ENCODE results near the gene GLP2R.

Gene GLP2R

DNA sequence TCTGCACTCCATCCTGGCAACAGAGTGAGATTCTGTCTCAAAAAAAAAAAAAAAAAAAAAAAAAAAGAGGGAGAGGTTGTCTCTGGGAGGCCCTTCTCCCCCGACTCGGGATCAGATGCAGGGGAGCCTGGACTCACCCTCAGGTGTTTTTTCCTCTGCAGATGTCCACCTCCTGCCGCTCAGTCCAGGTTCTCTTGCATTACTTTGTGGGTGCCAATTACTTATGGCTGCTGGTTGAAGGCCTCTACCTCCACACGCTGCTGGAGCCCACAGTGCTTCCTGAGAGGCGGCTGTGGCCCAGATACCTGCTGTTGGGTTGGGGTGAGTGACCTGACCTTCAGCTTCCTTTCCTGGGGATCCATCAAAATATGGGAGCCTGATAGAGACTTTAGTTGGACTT lies 34.1 kb downstream of the GLP2R start:
- DNase-seq, result no peak

DNA sequence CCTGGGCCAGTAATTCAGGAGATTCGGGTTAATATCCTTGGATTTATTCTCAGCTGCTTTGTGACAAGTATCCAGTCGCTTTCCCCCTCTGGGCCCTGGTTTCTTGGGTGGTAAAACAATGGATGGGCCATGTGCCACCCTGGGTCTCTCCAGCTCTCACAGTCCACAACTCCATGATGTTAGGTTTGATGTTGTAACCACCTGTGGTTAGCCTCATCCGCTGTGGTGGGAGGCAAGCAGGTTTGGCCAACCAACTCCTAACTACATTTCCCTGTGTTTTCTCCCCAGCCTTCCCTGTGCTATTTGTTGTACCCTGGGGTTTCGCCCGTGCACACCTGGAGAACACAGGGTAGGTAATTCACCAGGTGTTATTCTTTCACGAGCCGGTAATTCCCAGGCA lies 35.1 kb downstream of the GLP2R start:
- no peak for DNase-seq

GRCh38 chr17:9862220-9862619 lies 36.5 kb downstream of the GLP2R start:
- no peak for DNase-seq

DNA sequence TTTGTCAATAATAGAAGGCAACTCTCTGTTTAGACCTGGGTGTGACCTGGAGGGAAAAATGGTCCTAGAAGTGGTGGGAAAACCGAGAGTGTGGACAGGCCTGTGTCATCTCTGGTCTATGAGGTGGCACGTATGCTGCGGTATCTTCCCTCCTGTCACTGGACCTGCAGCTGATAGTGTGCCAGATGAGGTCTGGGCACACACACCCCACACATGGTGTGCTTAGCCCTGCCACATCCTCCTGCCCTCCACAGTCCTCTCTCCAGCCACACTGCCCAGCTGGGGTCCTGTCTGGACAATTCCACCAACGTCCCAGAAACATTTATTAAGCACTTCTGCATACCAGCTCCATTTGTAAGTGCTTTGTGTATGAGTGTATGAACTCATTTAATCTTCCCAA lies 37.2 kb downstream of the GLP2R start:
- no peak for DNase-seq

DNA sequence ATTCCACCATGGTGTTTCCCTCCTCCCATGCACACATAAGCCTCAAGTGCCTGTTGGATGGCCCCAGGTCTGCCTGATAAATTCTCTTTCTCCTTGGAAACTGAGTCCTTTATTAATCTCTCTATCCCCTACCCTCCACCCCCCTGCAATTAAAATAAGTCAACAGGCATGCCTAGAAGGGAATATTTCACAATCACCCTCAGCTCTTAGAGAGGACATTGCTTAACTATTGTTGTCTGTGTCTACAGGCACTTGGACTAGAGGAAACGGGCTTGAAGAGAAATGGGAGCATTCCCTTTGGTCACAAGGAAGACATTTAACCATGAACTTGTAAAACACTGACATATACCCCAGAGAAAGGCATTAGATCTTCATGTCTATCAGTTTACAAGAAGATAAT lies 39.9 kb downstream of the GLP2R start:
- no peak for DNase-seq

- no peak for DNase-seq
Measured at GRCh38 chr17:9868552-9868951, 42.8 kb downstream of the GLP2R start.

- no peak for DNase-seq
Measured at GRCh38 chr17:9872852-9873251, 47.1 kb downstream of the GLP2R start.

- no peak for DNase-seq
Measured at GRCh38 chr17:9874722-9875121, 49.0 kb downstream of the GLP2R start.

DNA sequence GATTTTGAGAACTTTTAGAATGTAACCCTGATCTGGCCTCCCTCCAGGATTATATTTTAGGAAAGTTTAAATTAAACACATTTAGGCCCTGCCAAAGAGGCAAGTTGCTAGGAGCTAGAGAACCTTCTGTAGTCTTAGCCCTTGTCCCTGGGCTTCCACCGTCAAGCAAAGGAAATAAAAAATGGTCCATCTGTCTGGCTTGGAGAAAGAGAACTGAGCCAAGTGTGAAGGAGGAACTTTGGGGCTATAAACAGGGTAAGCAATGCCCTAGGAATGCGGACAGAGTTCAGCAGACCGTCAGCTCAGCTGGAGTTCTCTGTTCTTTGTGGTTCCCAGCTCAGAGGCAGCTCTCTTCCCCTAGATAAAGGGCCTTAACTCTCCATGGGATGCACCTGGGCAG lies 49.7 kb downstream of the GLP2R start:
- no peak for DNase-seq

DNA sequence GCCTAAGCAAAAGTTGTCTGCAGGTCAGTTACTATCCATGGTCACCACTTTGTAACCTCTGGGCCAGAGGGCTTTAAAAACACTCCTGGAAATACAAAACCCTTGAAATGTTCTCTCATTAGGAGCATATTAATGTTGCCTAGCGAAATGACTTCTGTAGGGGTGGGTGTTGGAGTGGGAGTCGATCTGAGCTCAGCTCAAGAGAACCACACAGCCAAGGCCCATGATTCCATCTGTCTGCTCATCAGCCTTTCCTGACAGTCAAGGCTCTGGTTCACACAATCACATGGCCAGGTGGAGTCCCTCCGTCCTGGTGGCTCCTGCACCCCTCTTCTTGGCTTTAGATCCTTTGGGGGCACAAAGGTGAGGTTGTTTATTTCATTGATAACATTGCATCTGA lies 52.6 kb downstream of the GLP2R start:
- DNase-seq, result no peak

DNA sequence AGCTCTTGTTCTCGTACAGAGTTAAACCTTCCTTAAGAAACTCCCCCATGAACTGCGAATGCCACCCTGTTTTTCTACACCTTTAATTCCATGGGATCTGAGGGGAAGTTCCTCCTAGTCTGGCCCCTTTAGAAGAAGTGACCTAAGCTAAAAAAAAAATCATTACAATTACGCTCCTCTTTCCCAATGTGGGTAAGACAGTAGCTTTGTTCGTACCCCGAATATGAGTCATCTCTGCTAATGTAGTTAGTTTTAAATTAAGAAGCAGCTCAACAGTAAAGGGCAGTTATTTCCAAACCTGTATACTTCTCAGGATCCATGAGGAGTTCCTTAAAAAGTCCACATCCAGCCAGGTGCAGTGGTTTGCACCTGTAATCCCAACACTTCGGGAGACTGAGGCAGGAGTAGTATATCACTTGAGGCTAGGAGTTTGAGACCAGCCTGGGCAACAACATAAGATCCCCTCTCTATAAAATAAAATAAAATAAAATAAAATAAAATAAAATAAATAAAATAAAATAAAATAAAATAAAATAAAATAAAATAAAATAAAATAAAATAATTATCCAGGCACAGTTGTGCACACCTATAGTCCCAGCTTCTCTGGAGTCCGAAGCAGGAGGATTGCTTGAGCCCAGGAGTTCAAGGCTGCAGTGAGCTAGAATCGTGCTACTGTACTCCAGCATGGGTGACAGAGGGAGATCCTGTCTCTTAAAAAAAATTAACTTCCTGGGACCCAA lies 53.2 kb downstream of the GLP2R start:
- no peak for DNase-seq

DNA sequence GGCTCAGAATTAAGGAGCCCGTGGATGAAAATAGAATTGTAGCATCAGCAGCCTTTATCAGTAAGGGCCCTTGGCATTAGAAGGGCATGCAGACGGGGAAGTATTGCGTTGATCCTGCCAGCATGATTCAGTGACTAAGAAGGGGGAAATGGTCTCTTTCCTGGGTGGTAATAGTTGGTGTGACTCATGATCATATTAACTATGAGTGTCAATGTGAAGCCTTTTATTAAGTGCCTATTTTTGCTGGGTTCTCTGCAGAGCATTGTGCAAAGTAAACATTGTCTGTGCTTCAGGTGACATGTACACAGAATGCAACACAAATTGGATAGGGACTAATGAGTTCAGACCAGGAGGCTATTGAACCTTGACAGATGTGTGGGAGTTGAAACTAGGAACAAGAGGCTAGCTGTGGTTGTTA lies 54.9 kb downstream of the GLP2R start:
- no peak for DNase-seq

- no peak for DNase-seq
Measured at GRCh38 chr17:9883451-9883850, 57.7 kb downstream of the GLP2R start.

DNA sequence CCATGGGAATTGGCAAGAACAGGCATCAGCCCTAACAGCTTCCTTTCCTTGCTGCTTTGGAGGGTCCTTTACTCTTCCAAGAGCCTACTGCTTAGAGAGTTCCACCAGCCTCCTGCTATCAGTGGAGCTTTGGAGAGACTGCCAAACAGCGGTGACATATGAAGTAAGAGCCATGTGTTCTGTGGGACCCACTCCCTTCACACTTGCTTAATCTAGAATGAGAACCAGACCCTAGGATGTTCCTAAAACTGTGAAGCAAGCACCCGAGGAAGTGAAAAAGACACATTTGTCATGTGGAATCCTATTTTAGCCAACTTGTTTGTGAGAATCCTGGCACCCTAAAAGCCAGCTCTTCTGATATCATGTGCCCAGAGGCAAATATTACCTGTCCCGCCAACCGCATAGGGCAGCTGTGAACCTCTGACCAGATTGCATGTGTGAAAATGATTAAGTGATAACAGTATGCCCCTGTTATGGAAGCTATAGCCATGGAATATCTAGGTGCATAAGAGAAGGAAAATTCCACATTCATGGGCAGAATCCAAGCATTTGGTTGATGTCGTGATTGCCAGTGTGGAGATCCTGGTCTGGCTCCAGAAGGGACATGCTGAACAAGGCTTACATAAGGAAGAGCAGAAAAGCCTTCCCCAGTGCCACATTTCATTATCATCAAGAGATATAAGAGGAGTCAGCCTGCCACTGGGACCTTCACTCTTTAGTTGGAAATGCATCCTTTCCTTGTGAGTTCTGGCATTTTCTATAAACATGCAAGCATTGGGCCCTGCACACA lies 60.6 kb downstream of the GLP2R start:
- DNase-seq, result no peak

- DNase-seq, result no peak
Measured at GRCh38 chr17:9887508-9887907, 61.8 kb downstream of the GLP2R start.

DNA sequence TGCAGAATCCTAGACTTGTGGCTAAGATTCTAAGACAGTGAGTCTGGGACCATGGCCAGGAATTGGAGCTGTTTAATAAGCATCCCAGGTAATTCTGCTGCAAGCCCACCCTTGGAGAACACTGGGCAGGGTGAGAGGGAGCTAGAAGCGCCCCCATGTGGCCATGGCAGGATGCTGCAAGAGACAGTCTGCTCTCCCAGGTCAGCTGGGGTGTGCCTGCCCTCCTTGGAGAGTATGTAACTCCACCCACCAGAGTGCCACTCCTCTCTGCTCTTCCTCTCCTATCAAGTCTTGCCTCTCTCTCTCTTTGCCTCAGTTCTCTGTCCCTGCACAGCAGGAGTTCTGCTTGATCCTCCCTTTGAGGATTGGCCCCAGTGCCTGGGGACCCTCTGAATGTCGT lies 64.4 kb downstream of the GLP2R start:
- DNase-seq, result no peak

- DNase-seq, result no peak
Measured at GRCh38 chr17:9893411-9894012, 67.8 kb downstream of the GLP2R start.

DNA sequence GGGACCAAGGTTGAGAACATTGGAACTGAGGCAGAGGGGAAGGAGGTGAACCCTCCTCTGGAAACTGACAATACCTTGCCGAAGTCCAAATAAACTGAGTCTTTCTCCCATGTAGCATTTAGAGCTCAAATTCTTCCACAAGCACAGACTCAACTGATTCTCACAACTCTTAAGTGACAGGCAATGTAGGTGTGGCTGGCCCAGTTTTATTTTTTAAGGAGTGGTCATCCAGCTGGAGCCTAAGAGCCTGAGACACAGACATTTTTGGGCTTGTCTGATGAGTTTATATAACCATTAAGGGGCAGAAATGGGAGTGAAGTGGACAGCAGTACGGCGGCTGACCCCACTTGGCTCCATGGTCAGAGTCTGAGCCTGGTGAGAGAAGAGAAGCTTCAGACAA lies 68.5 kb downstream of the GLP2R start:
- DNase-seq, result no peak

DNA sequence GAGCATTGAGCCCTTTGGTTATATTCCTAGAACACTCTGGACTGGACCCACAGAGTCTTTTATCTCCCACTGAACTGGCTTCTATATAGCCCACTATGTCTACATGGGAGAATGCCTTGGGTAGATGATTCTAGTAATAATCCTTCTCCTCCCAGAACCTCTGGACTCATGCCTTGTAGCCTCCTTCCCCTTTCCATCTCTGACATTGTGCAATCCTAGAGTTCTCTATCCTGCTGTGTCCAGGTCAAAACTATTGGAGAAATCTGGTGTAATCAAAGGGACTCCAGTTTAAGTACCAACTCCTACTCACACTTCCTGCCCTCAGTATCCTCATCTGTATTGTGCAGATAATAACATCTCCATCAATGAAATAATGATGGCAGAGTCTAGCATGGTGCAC lies 70.2 kb downstream of the GLP2R start:
- no peak for DNase-seq

DNA sequence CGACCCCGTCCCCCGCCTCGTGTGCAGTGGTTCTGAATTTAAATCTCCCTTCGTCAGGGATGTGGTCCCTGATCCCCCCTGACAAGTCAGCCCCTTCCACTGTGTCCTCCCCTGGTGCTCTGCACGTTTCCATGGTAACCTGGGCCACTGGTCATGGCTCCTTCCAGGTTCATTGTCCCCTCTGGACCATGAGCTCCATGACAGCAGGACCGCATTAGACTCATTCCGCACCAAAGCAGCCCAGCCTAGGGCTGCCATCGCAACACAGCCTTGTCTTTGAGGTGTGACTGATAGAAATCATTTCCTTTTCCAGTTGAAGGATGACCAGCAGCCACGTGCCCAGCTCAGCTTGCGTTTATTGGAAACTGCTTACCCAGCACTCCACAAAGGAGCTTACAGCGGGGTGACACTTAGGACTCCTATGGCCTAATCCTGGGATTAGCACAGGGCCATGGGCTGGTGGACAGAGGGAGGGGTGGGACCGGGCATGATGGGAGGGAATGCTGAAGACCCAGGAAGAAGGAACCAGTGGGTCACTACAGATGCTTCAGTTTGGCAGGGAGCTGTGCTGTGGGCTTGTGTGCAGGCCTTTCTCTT lies 71.7 kb downstream of the GLP2R start:
- no peak for DNase-seq

DNA sequence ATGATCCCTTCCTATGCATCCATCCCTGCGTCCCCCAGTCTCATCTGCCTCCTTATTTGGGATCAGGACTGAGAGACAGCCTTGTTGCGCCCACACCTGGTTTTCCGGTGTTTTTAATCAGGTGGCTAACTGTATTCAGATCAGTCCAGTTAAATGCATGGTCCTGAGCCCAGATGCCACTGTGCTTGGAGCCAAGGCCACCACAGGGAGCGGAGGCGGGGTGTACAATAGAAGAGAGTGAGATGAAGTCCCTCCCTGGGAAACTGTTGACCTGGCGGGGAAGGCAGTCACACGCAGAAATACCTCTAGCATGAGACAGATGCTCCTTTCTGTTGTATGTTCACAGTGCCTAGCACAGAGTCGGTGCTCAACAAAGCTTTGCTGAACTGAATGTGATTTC lies 73.1 kb downstream of the GLP2R start:
- DNase-seq, result no peak

DNA sequence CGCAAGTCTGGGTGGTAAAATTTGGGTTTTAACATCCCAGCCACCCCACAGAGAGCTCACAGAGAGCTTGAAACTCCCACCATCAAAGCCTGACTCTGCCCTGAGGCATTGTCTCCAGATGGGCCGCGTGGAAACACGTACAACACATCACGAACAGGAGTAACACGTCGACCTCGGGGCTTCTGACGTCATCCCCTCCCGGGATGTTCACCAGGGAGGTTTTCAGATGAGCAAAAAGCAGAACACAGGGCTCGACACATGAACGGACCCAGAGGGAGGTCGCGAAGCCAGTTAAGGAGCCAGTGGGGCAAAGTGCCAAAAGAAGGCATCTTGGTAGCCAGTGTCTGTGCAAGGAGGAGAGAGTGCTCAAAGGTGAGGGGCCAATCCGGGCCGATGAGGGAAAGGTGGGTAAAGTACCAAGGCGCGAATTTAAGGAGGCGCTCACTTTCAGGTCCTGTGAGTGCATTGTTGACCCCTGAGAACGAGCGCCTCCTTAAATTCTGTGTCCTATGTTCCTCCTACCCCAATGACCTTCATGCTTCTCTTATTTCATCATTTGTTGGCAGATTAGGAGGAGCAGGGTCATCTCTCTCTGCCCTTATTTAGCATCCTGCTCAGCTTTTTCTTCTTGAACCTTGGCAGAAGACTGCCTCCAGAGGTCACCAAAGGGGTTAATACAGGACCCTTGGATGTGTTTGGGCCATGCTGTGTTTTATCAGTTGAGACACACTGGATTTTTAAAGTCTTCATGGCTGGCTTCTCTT lies 73.7 kb downstream of the GLP2R start:
- DNase-seq, result no peak

DNA sequence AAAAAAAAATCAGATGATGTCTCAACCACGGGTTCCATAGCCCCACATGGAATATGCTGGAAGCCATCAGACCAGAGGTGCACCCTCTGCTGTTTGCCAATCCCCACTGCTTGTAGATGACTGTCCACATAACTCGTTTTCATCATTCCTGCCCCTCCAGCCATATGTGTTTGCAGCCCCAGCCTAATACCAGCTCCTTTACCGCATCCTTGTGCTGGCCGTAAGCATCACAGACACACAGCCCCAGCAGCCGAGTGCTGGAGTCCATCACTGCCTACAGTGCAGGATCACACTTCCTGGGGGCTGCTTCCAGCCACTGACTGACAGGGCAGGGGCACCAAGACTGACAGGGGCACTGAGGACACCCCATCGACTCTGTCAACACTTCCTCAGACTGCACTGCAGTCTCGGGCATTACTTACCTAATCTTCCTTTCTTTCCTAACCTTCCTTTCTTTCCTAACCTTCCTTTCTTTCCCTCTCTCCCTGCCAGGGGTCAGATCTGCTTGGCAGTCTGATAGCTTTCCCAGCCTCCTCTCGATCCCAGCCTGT lies 74.4 kb downstream of the GLP2R start:
- DNase-seq, result no peak
